HEK293 (cell line): Measurements from ENCODE around the gene MAZ.

Experiments
- EGR2 ChIP-seq: fragments of 450-650 bp; formaldehyde crosslinking; IDR thresholded peaks from 2 replicates; pipeline ENCODE4 v1.5.1; 2016; ENCODE audit warnings: low read depth, missing biosample characterization, missing genetic modification characterization
- KLF1 ChIP-seq: fragments of 450-650 bp; formaldehyde crosslinking; IDR thresholded peaks from 2 replicates; pipeline ENCODE4 v1.5.1; 2016; ENCODE audit warnings: missing biosample characterization, missing genetic modification characterization
- KLF10 ChIP-seq: fragments of 450-650 bp; IDR thresholded peaks from 2 replicates; pipeline ENCODE4 v1.5.1; 2018; ENCODE audit warnings: missing biosample characterization, mild to moderate bottlenecking, missing genetic modification characterization
- OSR2 ChIP-seq: fragments of 450-650 bp; formaldehyde crosslinking; IDR thresholded peaks from 2 replicates; pipeline ENCODE4 v1.5.1; 2016; ENCODE audit warnings: missing biosample characterization, missing genetic modification characterization
- SP2 ChIP-seq: fragments of 450-650 bp; formaldehyde crosslinking; IDR thresholded peaks from 2 replicates; pipeline ENCODE4 v1.5.1; 2016; ENCODE audit warnings: missing biosample characterization, missing genetic modification characterization
- ZBTB20 ChIP-seq: fragments of 450-650 bp; formaldehyde crosslinking; IDR thresholded peaks from 2 replicates; pipeline ENCODE4 v1.5.1; 2016; ENCODE audit warnings: missing biosample characterization, missing genetic modification characterization
- ZFHX2 ChIP-seq: fragments of 450-650 bp; formaldehyde crosslinking; conservative IDR thresholded peaks from 2 replicates; pipeline ENCODE4 v1.5.1; 2016; ENCODE audit warnings: missing biosample characterization, missing genetic modification characterization
- ZNF2 ChIP-seq: fragments of 450-650 bp; formaldehyde crosslinking; IDR thresholded peaks from 2 replicates; pipeline ENCODE4 v1.5.1; 2016; ENCODE audit warnings: missing biosample characterization, missing genetic modification characterization
- ZNF221 ChIP-seq: fragments of 450-650 bp; formaldehyde crosslinking; IDR thresholded peaks from 2 replicates; pipeline ENCODE4 v1.5.1; 2017; ENCODE audit warnings: missing biosample characterization, missing genetic modification characterization, borderline replicate concordance
- ZNF629 ChIP-seq: fragments of 450-650 bp; formaldehyde crosslinking; IDR thresholded peaks from 2 replicates; pipeline ENCODE4 v1.5.1; 2017; ENCODE audit warnings: missing biosample characterization, missing genetic modification characterization
- ZNF76 ChIP-seq: fragments of 450-650 bp; formaldehyde crosslinking; IDR thresholded peaks from 2 replicates; pipeline ENCODE4; 2016; ENCODE audit warnings: low read depth, missing biosample characterization, missing genetic modification characterization, borderline replicate concordance
- ZNF837 ChIP-seq: fragments of 450-650 bp; formaldehyde crosslinking; IDR thresholded peaks from 2 replicates; pipeline ENCODE4 v1.5.1; 2016; ENCODE audit warnings: missing biosample characterization, missing genetic modification characterization
- ZXDB ChIP-seq: fragments of 450-650 bp; formaldehyde crosslinking; IDR thresholded peaks from 2 replicates; pipeline ENCODE4 v1.5.1; 2016; ENCODE audit warnings: missing biosample characterization, missing genetic modification characterization
- TF ChIP-seq, protein P1 (sequence below): fragments of 450-650 bp; formaldehyde crosslinking; conservative IDR thresholded peaks from 2 replicates; pipeline ENCODE4 v1.5.1; 2016; ENCODE audit warnings: low read depth, missing biosample characterization, missing genetic modification characterization
- TF ChIP-seq, protein P2 (sequence below): fragments of 450-650 bp; formaldehyde crosslinking; IDR thresholded peaks from 2 replicates; pipeline ENCODE4 v1.5.1; 2016; ENCODE audit warnings: missing biosample characterization, missing genetic modification characterization
- TF ChIP-seq, protein P3 (sequence below): fragments of 450-650 bp; formaldehyde crosslinking; IDR thresholded peaks from 2 replicates; pipeline ENCODE4 v1.5.1; 2016; ENCODE audit warnings: missing biosample characterization, missing genetic modification characterization
- TF ChIP-seq, protein P4 (sequence below): fragments of 450-650 bp; formaldehyde crosslinking; IDR thresholded peaks from 2 replicates; pipeline ENCODE4 v1.5.1; 2016; ENCODE audit warnings: missing biosample characterization, missing genetic modification characterization
- TF ChIP-seq, protein P5 (sequence below): fragments of 450-650 bp; formaldehyde crosslinking; IDR thresholded peaks from 2 replicates; pipeline ENCODE4 v1.5.1; 2016; ENCODE audit warnings: missing biosample characterization, missing genetic modification characterization, borderline replicate concordance
- TF ChIP-seq, protein P6 (sequence below): fragments of 450-650 bp; formaldehyde crosslinking; IDR thresholded peaks from 2 replicates; pipeline ENCODE4 v1.5.1; 2016; ENCODE audit warnings: missing biosample characterization, missing genetic modification characterization
- TF ChIP-seq, protein P7 (sequence below): fragments of 450-650 bp; formaldehyde crosslinking; IDR thresholded peaks from 2 replicates; pipeline ENCODE4 v1.5.1; 2016; ENCODE audit warnings: missing biosample characterization, missing genetic modification characterization
- TF ChIP-seq, protein P8 (sequence below): fragments of 450-650 bp; formaldehyde crosslinking; optimal IDR thresholded peaks from 2 replicates; pipeline ENCODE3; 2016; ENCODE audit warnings: missing biosample characterization, mild to moderate bottlenecking, missing genetic modification characterization

MAZ gene

DNA sequence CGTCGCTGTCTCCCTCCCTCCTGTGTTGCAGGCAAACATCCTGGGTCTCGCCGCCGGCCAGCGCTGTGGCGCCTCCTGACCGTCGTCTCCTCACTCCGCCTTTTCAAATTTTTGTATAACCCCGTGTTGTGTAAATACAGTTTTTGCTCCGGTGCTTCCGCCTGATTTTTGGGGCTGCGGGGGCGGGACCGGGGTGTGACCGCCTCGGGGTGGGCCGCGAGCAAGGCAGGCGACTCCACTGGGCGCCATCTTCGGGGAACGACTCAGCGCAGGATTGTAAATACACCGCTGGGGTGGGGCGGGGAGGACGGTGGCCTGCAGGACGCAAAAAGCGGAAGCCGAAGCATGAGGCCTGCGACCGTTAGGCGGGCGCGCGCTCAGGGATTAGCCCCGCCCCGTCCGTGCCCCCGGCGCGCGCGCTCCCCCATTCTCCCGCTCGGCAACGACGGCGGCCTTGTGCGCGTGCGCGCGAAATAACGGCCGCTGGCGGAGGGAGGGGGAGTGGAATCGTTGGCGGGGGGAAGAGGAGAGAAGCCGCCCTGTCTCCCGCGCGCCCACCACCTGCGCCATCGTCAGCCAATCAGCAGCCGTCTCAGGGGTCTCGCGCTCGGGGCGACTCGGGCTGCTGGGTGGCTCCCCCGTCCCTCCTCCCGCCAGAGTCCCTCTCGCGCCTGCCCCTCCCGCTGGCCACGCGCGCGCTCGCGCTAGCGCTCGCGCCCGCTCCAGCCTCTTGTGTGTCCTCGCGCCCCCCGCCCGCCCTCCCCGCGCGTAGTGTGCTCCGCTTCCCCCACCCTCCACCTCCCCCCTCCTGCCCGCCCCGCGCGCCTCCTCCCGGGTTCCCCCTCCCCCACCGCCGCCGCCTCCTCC is 864 bp upstream of the MAZ start (continued):
- TF ChIP-seq SP2 (peak; percentile 92), ZNF76 (tag by site-specific recombination) (peak; percentile 85), ZXDB (peak; percentile 97), ZNF629 (tag by site-specific recombination) (peak; percentile 89), EGR2 (peak; percentile 69), ZFHX2 (peak; percentile 76), KLF10 (tag by site-specific recombination) (peak; percentile 99), ZNF837 (tag by site-specific recombination) (peak; percentile 82; the same call in 1 of the 2 replicates), ZBTB20 (tag by site-specific recombination) (peak; percentile 92), KLF1 (tag by site-specific recombination) (peak; percentile 97), OSR2 (tag by site-specific recombination) (peak; percentile 68), ZNF221 (tag by site-specific recombination) (0 out of 2 replicates have a peak, but pooled peaks have one; percentile 28), ZNF2 (tag by site-specific recombination) (peak; percentile 92)
- TF ChIP-seq, protein P1, sequence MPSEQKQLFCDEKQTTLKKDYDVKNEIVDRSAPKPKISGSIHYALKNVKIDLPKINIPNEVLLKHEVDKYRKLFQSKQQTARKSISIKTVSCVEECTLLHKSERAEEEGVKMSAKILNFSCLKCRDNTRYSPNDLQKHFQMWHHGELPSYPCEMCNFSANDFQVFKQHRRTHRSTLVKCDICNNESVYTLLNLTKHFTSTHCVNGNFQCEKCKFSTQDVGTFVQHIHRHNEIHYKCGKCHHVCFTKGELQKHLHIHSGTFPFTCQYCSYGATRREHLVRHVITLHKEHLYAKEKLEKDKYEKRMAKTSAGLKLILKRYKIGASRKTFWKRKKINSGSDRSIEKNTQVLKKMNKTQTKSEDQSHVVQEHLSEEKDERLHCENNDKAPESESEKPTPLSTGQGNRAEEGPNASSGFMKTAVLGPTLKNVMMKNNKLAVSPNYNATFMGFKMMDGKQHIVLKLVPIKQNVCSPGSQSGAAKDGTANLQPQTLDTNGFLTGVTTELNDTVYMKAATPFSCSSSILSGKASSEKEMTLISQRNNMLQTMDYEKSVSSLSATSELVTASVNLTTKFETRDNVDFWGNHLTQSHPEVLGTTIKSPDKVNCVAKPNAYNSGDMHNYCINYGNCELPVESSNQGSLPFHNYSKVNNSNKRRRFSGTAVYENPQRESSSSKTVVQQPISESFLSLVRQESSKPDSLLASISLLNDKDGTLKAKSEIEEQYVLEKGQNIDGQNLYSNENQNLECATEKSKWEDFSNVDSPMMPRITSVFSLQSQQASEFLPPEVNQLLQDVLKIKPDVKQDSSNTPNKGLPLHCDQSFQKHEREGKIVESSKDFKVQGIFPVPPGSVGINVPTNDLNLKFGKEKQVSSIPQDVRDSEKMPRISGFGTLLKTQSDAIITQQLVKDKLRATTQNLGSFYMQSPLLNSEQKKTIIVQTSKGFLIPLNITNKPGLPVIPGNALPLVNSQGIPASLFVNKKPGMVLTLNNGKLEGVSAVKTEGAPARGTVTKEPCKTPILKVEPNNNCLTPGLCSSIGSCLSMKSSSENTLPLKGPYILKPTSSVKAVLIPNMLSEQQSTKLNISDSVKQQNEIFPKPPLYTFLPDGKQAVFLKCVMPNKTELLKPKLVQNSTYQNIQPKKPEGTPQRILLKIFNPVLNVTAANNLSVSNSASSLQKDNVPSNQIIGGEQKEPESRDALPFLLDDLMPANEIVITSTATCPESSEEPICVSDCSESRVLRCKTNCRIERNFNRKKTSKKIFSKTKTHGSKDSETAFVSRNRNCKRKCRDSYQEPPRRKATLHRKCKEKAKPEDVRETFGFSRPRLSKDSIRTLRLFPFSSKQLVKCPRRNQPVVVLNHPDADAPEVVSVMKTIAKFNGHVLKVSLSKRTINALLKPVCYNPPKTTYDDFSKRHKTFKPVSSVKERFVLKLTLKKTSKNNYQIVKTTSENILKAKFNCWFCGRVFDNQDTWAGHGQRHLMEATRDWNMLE (tag by site-specific recombination): peak; percentile 14; the same call in 1 of the 2 replicates
- TF ChIP-seq, protein P2, sequence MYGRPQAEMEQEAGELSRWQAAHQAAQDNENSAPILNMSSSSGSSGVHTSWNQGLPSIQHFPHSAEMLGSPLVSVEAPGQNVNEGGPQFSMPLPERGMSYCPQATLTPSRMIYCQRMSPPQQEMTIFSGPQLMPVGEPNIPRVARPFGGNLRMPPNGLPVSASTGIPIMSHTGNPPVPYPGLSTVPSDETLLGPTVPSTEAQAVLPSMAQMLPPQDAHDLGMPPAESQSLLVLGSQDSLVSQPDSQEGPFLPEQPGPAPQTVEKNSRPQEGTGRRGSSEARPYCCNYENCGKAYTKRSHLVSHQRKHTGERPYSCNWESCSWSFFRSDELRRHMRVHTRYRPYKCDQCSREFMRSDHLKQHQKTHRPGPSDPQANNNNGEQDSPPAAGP (tag by site-specific recombination): peak; percentile 98
- TF ChIP-seq, protein P3, sequence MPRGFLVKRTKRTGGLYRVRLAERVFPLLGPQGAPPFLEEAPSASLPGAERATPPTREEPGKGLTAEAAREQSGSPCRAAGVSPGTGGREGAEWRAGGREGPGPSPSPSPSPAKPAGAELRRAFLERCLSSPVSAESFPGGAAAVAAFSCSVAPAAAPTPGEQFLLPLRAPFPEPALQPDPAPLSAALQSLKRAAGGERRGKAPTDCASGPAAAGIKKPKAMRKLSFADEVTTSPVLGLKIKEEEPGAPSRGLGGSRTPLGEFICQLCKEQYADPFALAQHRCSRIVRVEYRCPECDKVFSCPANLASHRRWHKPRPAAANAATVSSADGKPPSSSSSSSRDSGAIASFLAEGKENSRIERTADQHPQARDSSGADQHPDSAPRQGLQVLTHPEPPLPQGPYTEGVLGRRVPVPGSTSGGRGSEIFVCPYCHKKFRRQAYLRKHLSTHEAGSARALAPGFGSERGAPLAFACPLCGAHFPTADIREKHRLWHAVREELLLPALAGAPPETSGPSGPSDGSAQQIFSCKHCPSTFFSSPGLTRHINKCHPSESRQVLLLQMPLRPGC: peak; percentile 97
- TF ChIP-seq, protein P4, sequence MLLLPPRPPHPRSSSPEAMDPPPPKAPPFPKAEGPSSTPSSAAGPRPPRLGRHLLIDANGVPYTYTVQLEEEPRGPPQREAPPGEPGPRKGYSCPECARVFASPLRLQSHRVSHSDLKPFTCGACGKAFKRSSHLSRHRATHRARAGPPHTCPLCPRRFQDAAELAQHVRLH: peak; percentile 56; the same call in 1 of the 2 replicates
- TF ChIP-seq, protein P5, sequence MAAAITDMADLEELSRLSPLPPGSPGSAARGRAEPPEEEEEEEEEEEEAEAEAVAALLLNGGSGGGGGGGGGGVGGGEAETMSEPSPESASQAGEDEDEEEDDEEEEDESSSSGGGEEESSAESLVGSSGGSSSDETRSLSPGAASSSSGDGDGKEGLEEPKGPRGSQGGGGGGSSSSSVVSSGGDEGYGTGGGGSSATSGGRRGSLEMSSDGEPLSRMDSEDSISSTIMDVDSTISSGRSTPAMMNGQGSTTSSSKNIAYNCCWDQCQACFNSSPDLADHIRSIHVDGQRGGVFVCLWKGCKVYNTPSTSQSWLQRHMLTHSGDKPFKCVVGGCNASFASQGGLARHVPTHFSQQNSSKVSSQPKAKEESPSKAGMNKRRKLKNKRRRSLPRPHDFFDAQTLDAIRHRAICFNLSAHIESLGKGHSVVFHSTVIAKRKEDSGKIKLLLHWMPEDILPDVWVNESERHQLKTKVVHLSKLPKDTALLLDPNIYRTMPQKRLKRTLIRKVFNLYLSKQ (tag by site-specific recombination): 0 out of 2 replicates have a peak, but pooled peaks have one; percentile 46
- TF ChIP-seq, protein P6, sequence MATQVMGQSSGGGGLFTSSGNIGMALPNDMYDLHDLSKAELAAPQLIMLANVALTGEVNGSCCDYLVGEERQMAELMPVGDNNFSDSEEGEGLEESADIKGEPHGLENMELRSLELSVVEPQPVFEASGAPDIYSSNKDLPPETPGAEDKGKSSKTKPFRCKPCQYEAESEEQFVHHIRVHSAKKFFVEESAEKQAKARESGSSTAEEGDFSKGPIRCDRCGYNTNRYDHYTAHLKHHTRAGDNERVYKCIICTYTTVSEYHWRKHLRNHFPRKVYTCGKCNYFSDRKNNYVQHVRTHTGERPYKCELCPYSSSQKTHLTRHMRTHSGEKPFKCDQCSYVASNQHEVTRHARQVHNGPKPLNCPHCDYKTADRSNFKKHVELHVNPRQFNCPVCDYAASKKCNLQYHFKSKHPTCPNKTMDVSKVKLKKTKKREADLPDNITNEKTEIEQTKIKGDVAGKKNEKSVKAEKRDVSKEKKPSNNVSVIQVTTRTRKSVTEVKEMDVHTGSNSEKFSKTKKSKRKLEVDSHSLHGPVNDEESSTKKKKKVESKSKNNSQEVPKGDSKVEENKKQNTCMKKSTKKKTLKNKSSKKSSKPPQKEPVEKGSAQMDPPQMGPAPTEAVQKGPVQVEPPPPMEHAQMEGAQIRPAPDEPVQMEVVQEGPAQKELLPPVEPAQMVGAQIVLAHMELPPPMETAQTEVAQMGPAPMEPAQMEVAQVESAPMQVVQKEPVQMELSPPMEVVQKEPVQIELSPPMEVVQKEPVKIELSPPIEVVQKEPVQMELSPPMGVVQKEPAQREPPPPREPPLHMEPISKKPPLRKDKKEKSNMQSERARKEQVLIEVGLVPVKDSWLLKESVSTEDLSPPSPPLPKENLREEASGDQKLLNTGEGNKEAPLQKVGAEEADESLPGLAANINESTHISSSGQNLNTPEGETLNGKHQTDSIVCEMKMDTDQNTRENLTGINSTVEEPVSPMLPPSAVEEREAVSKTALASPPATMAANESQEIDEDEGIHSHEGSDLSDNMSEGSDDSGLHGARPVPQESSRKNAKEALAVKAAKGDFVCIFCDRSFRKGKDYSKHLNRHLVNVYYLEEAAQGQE (tag by site-specific recombination): peak; percentile 35; the same call in 1 of the 2 replicates
- TF ChIP-seq, protein P7, sequence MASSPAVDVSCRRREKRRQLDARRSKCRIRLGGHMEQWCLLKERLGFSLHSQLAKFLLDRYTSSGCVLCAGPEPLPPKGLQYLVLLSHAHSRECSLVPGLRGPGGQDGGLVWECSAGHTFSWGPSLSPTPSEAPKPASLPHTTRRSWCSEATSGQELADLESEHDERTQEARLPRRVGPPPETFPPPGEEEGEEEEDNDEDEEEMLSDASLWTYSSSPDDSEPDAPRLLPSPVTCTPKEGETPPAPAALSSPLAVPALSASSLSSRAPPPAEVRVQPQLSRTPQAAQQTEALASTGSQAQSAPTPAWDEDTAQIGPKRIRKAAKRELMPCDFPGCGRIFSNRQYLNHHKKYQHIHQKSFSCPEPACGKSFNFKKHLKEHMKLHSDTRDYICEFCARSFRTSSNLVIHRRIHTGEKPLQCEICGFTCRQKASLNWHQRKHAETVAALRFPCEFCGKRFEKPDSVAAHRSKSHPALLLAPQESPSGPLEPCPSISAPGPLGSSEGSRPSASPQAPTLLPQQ (tag by site-specific recombination): peak; percentile 95
- TF ChIP-seq, protein P8, sequence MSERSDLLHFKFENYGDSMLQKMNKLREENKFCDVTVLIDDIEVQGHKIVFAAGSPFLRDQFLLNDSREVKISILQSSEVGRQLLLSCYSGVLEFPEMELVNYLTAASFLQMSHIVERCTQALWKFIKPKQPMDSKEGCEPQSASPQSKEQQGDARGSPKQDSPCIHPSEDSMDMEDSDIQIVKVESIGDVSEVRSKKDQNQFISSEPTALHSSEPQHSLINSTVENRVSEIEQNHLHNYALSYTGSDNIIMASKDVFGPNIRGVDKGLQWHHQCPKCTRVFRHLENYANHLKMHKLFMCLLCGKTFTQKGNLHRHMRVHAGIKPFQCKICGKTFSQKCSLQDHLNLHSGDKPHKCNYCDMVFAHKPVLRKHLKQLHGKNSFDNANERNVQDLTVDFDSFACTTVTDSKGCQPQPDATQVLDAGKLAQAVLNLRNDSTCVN: peak; percentile 100
